ENCODE measurements around the gene EMX2. TPM values are rescaled to one million over a fixed set of nuclear protein-coding genes. Genes with fewer than 3 reads are reported as not detected.

EMX2 gene
- total and polyA plus RNA-seq, 2 experiments from 2014 or later = not detected

DNA sequence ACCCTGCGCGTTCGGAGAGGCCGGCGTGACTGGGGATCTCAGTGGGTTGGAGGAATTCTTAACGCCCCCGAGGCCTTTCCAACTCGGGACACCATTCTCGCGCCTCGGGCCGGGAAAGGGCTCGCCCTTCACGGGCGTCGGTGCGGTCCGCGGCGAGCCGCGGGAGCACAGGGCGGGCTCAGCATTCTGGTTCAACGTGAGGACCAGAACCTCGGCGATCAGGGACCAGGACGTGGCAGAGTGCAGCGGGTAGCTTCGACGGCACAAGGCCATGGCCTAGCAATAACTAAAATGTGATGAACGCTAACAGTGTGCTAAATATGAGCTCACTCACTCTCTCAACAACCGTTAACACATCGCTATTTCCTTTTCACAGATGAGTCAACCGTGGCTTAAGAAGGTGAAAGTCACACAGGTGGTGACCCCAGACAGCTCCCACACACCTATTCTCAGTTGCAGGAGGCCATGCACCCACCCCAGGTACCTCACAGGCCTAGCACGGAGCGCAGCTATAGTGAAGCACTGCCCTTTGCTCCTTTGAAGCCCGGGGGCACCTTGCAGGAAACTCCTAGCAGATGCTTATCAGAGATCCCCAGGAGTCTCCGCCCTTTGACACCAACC, 4.5 kb upstream of the EMX2 start:
- DNase-seq (ENCODE audit: low spot score) (no peak), ATAC-seq (no peak)
- H3K4me3 Mint-ChIP-seq = peak overlapping the region; percentile 32; the same call in 2 of the 3 replicates
- Histone ChIP-seq H3K4me1 (ENCODE audit: insufficient read depth) (peaks cover 20% of the 10 kb centered on the region), H3K4me3 (peak overlapping the region; percentile 49; the same call in 1 of the 2 replicates), H2AFZ (no peak overlapping the region), H4K20me1 (replicated peaks; ENCODE audit: insufficient read depth) (peaks cover 44% of the 10 kb centered on the region), H3F3A (replicated peaks; ENCODE audit: low read depth) (no peaks in the 10 kb centered on the region), H3K9me2 (ENCODE audit: insufficient read depth) (no peaks in the 10 kb centered on the region), H3K36me3 (ENCODE audit: insufficient read depth) (no peaks in the 10 kb centered on the region), H3K79me2 (replicated peaks; ENCODE audit: insufficient read depth) (no peaks in the 10 kb centered on the region), H3K4me2 (peak overlapping the region; percentile 77), H3K27ac (ENCODE audit: low read depth) (no peak overlapping the region), H3K27me3 (ENCODE audit: insufficient read depth) (peaks cover 100% of the 10 kb centered on the region)
- H3K27ac Mint-ChIP-seq = no peak overlapping the region
- peaks cover 99% of the 10 kb centered on the region for H3K27me3 Mint-ChIP-seq (ENCODE audit: insufficient read depth, low read depth, poor library complexity)
- TF ChIP-seq EZH2 (IDR thresholded peaks at IDR 0.05; ENCODE audit: low read depth, unreplicated experiment) = peak; percentile 30
- no peak for TF ChIP-seq ZNF114 (CRISPR knock-in tag; IDR thresholded peaks at IDR 0.05)
- peaks cover 8% of the 10 kb centered on the region; the same call in 2 of the 3 replicates for H3K9me3 Mint-ChIP-seq
- H3K36me3 Mint-ChIP-seq (ENCODE audit: low read depth) = no peaks in the 10 kb centered on the region; the same call in 2 of the 3 replicates
- peaks cover 23% of the 10 kb centered on the region for H3K4me1 Mint-ChIP-seq

DNA sequence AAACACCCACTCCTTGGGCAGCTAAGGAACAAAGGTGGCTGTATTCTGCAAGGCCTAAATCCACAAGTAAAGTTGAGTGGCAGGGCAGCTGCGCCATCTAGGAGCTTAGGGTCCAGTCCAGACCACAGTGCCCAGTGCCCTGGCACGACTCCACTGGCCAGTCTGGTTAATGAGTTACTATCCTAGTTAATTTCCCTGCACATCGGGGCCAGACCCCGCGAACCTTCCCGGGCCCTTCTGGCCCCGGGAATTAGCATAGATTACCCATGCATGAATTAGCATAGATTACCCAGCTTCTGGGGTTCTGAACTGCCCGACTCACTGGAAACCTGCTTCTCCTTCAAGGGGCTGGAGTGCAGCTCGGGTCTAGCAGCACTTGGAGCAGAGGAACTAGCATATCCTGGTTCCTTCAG, 3.2 kb upstream of the EMX2 start:
- H3K27me3 Mint-ChIP-seq (ENCODE audit: insufficient read depth, low read depth, poor library complexity) = peaks cover 98% of the 10 kb centered on the region
- H3F3A ChIP-seq (replicated peaks; ENCODE audit: low read depth) = no peaks in the 10 kb centered on the region
- TF ChIP-seq EZH2 (IDR thresholded peaks at IDR 0.05; ENCODE audit: low read depth, unreplicated experiment) = peak; percentile 14
- TF ChIP-seq, protein P1, sequence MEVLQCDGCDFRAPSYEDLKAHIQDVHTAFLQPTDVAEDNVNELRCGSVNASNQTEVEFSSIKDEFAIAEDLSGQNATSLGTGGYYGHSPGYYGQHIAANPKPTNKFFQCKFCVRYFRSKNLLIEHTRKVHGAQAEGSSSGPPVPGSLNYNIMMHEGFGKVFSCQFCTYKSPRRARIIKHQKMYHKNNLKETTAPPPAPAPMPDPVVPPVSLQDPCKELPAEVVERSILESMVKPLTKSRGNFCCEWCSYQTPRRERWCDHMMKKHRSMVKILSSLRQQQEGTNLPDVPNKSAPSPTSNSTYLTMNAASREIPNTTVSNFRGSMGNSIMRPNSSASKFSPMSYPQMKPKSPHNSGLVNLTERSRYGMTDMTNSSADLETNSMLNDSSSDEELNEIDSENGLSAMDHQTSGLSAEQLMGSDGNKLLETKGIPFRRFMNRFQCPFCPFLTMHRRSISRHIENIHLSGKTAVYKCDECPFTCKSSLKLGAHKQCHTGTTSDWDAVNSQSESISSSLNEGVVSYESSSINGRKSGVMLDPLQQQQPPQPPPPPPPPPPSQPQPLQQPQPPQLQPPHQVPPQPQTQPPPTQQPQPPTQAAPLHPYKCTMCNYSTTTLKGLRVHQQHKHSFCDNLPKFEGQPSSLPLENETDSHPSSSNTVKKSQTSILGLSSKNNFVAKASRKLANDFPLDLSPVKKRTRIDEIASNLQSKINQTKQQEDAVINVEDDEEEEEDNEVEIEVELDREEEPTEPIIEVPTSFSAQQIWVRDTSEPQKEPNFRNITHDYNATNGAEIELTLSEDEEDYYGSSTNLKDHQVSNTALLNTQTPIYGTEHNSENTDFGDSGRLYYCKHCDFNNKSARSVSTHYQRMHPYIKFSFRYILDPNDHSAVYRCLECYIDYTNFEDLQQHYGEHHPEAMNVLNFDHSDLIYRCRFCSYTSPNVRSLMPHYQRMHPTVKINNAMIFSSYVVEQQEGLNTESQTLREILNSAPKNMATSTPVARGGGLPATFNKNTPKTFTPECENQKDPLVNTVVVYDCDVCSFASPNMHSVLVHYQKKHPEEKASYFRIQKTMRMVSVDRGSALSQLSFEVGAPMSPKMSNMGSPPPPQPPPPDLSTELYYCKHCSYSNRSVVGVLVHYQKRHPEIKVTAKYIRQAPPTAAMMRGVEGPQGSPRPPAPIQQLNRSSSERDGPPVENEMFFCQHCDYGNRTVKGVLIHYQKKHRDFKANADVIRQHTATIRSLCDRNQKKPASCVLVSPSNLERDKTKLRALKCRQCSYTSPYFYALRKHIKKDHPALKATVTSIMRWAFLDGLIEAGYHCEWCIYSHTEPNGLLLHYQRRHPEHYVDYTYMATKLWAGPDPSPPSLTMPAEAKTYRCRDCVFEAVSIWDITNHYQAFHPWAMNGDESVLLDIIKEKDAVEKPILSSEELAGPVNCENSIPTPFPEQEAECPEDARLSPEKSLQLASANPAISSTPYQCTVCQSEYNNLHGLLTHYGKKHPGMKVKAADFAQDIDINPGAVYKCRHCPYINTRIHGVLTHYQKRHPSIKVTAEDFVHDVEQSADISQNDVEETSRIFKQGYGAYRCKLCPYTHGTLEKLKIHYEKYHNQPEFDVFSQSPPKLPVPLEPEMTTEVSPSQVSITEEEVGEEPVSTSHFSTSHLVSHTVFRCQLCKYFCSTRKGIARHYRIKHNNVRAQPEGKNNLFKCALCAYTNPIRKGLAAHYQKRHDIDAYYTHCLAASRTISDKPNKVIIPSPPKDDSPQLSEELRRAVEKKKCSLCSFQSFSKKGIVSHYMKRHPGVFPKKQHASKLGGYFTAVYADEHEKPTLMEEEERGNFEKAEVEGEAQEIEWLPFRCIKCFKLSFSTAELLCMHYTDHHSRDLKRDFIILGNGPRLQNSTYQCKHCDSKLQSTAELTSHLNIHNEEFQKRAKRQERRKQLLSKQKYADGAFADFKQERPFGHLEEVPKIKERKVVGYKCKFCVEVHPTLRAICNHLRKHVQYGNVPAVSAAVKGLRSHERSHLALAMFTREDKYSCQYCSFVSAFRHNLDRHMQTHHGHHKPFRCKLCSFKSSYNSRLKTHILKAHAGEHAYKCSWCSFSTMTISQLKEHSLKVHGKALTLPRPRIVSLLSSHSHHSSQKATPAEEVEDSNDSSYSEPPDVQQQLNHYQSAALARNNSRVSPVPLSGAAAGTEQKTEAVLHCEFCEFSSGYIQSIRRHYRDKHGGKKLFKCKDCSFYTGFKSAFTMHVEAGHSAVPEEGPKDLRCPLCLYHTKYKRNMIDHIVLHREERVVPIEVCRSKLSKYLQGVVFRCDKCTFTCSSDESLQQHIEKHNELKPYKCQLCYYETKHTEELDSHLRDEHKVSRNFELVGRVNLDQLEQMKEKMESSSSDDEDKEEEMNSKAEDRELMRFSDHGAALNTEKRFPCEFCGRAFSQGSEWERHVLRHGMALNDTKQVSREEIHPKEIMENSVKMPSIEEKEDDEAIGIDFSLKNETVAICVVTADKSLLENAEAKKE (CRISPR knock-in tag; IDR thresholded peaks at IDR 0.05) = no peak
- H3K27ac Mint-ChIP-seq = no peak overlapping the region
- peaks cover 25% of the 10 kb centered on the region for H3K4me1 ChIP-seq (ENCODE audit: insufficient read depth)
- no peaks in the 10 kb centered on the region for H3K9me2 ChIP-seq (ENCODE audit: insufficient read depth)
- no peak overlapping the region for H3K4me3 ChIP-seq
- H3K36me3 Mint-ChIP-seq (ENCODE audit: low read depth) = no peaks in the 10 kb centered on the region; the same call in 2 of the 3 replicates
- H3K4me1 Mint-ChIP-seq = peaks cover 20% of the 10 kb centered on the region
- H2AFZ ChIP-seq = no peak overlapping the region
- no peak for ATAC-seq
- H3K27ac ChIP-seq (ENCODE audit: low read depth) = no peak overlapping the region
- H3K36me3 ChIP-seq (ENCODE audit: insufficient read depth) = no peaks in the 10 kb centered on the region
- no peak overlapping the region for H3K4me3 Mint-ChIP-seq
- H4K20me1 ChIP-seq (replicated peaks; ENCODE audit: insufficient read depth) = peaks cover 32% of the 10 kb centered on the region
- H3K9me3 Mint-ChIP-seq = peaks cover 8% of the 10 kb centered on the region; the same call in 2 of the 3 replicates
- peak; percentile 28 for DNase-seq (ENCODE audit: low spot score)
- no peaks in the 10 kb centered on the region for H3K79me2 ChIP-seq (replicated peaks; ENCODE audit: insufficient read depth)
- H3K27me3 ChIP-seq (ENCODE audit: insufficient read depth) = peaks cover 100% of the 10 kb centered on the region
- no peak overlapping the region for H3K4me2 ChIP-seq
